GM23248 (cell line): ENCODE results near the gene CHD3. TPM values are rescaled to one million over a fixed set of nuclear protein-coding genes. Genes with fewer than 3 reads are reported as not detected.
A peak's percentile ranks its signal among the peaks of the same experiment; 100 is the strongest.

Experiments
- DNase-seq: peaks from one replicate; pipeline ENCODE4 v3.0.0-alpha.2; 2015
- H2AFZ ChIP-seq: fragments of 200-600 bp; sonication (generic); 2 replicates; pipeline ENCODE4 v1.6.1; 2016; ENCODE audit warnings: antibody characterized with exemption
- H3F3A ChIP-seq: fragments of 200-600 bp; sonication (generic); 2 replicates; pipeline ENCODE4 v1.6.1; 2016; ENCODE audit warnings: mild to moderate bottlenecking, antibody characterized with exemption, mixed run types; ENCODE audit not compliant: insufficient read depth
- H3K27ac ChIP-seq: fragments of 200-600 bp; sonication (generic); 2 replicates; pipeline ENCODE4 v1.5.1; 2016; ENCODE audit warnings: mild to moderate bottlenecking
- H3K27me3 ChIP-seq: fragments of 200-600 bp; sonication (generic); replicated peaks from 2 replicates; pipeline ENCODE4 v1.6.1; 2016; ENCODE audit warnings: mild to moderate bottlenecking; ENCODE audit not compliant: insufficient read depth
- H3K36me3 ChIP-seq: fragments of 200-600 bp; sonication (generic); 2 replicates; pipeline ENCODE4 v1.6.1; 2016; ENCODE audit warnings: low read depth, mild to moderate bottlenecking
- H3K4me1 ChIP-seq: fragments of 200-600 bp; sonication (generic); 2 replicates; pipeline ENCODE4 v1.6.1; 2016; ENCODE audit warnings: mild to moderate bottlenecking; ENCODE audit not compliant: insufficient read depth
- H3K4me2 ChIP-seq: fragments of 200-600 bp; sonication (generic); one replicate; pipeline ENCODE4 v1.6.1; 2016; ENCODE audit warnings: mild to moderate bottlenecking; ENCODE audit not compliant: unreplicated experiment
- H3K4me3 ChIP-seq: fragments of 200-600 bp; sonication (generic); 2 replicates; pipeline ENCODE4 v1.5.1; 2016; ENCODE audit warnings: mild to moderate bottlenecking
- H3K79me2 ChIP-seq: fragments of 200-600 bp; sonication (generic); 2 replicates; pipeline ENCODE4 v1.6.1; 2016; ENCODE audit warnings: mild to moderate bottlenecking; ENCODE audit not compliant: insufficient read depth
- H3K9ac ChIP-seq: fragments of 200-600 bp; sonication (generic); 2 replicates; pipeline ENCODE4 v1.6.1; 2016; ENCODE audit warnings: mild to moderate bottlenecking
- H3K9me2 ChIP-seq: fragments of 200-600 bp; sonication (generic); 2 replicates; pipeline ENCODE4 v1.6.1; 2016; ENCODE audit warnings: mixed run types, mild to moderate bottlenecking, moderate library complexity; ENCODE audit not compliant: insufficient read depth
- H3K9me3 ChIP-seq: fragments of 200-600 bp; sonication (generic); one replicate; pipeline ENCODE4 v1.6.1; 2017; ENCODE audit warnings: low read depth
- H4K20me1 ChIP-seq: fragments of 200-600 bp; sonication (generic); 2 replicates; pipeline ENCODE4 v1.6.0; 2016; ENCODE audit not compliant: insufficient read depth
- EZH2 ChIP-seq: fragments of 200-600 bp; sonication (generic); IDR thresholded peaks from 2 replicates; pipeline ENCODE4 v1.6.1; 2018; ENCODE audit warnings: antibody characterized with exemption, mild to moderate bottlenecking; ENCODE audit not compliant: insufficient read depth, poor library complexity, severe bottlenecking
- EZH2phosphoT487 ChIP-seq: fragments of 200-600 bp; sonication (generic); IDR thresholded peaks from 2 replicates; pipeline ENCODE4 v1.6.1; 2018; ENCODE audit warnings: antibody characterized with exemption, moderate library complexity, mild to moderate bottlenecking, low read depth; ENCODE audit not compliant: insufficient read depth
- whole genome bisulfite sequencing, 2 experiments: methylation state at CpG; one replicate each; pipeline ENCODE4 v1.1.6; 2015 to 2017; ENCODE audit warnings: low lambda C conversion rate in 2 of 2, low coverage in 1 of 2; ENCODE audit errors: missing lambda C conversion rate in 2 of 2; 5-methylcytosine and 5-hydroxymethylcytosine counted together
- in situ Hi-C: fragments of 300-500 bp; cut with MboI; formaldehyde crosslinking; loops from 2 replicates; pipeline ENCODE4 v1.15.0; 2020
- polyA plus RNA-seq: library from polyadenylated mRNA; unstranded; fragments of >200 nt; fragmentation: Nextera tagmentation; extraction: Ambion mirVana; gene quantifications from 2 replicates; pipeline ENCODE4 v1.2.1, GENCODE V29; 2016
- small RNA-seq: library from RNA; depleted of rRNA; stranded (forward); fragments of <200 nt; gene quantifications from one replicate; pipeline ENCODE3, GENCODE V24; 2014; ENCODE audit warnings: low read depth, low replicate concordance
- total RNA-seq: library from RNA; depleted of rRNA; stranded (reverse); fragments of >200 nt; shearing (Covaris generic); gene quantifications from 2 replicates; pipeline ENCODE4 v1.2.3, GENCODE V29; 2014; rRNA removed

The CHD3 gene
- total and polyA plus RNA-seq, 2 experiments from 2014 or later = 16.0 to 73.6 TPM

DNA sequence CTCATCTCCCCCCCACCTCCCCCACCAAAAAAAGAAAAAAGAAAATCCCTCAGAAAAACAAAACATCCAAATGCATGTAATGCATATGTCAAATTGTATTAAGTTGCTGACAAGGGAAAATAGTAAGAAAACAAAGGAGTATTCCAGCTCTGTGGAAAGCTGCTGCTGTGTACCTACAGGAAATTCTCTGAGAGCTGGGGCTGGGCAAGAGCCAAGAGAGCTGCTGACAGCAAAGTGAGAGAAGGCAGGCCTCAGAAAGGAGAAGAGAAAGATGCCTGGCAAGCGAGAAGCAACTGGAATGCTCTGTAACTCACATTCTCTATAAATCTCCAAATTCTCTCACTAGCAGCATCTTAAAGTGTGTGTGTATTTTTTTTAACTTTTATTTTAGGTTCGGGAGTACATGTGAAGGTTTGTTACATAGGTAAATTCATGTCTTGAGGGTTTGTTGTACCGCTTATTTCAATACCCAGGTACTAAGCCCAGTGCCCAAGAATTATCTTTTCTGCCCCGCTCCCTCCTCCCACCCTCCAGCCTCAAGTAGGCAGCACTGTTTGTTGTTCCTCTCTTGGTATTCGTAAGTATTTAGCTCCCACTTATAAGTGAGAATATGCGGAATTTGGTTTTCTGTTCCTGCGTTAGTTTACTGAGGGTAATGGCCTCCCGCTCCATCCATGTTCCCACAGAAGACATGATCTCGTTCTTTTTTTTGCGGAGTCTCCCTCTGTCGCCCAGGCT lies 67.8 kb downstream of the CHD3 start:
- no peaks in the 10 kb centered on the region for H3K27me3 ChIP-seq
- no peak overlapping the region for H3K27ac ChIP-seq
- H3K9ac ChIP-seq = no peak overlapping the region
- in situ Hi-C loops = no loop called here
- no peaks in the 10 kb centered on the region for H3K9me3 ChIP-seq
- H3F3A ChIP-seq = no peaks in the 10 kb centered on the region
- H3K4me1 ChIP-seq = no peaks in the 10 kb centered on the region
- H3K4me3 ChIP-seq = no peak overlapping the region
- 76 to 77% methylated on average over 11 of the region's 11 CpGs for WGBS, 2 experiments
- no peaks in the 10 kb centered on the region for H3K9me2 ChIP-seq
- H3K4me2 ChIP-seq = no peak overlapping the region
- no peaks in the 10 kb centered on the region for H3K79me2 ChIP-seq
- no peaks in the 10 kb centered on the region for H4K20me1 ChIP-seq
- DNase-seq = no peak
- no peaks in the 10 kb centered on the region for H3K36me3 ChIP-seq
- H2AFZ ChIP-seq = no peak overlapping the region
- TF ChIP-seq EZH2 = no peak
- TF ChIP-seq EZH2phosphoT487 = no peak

DNA sequence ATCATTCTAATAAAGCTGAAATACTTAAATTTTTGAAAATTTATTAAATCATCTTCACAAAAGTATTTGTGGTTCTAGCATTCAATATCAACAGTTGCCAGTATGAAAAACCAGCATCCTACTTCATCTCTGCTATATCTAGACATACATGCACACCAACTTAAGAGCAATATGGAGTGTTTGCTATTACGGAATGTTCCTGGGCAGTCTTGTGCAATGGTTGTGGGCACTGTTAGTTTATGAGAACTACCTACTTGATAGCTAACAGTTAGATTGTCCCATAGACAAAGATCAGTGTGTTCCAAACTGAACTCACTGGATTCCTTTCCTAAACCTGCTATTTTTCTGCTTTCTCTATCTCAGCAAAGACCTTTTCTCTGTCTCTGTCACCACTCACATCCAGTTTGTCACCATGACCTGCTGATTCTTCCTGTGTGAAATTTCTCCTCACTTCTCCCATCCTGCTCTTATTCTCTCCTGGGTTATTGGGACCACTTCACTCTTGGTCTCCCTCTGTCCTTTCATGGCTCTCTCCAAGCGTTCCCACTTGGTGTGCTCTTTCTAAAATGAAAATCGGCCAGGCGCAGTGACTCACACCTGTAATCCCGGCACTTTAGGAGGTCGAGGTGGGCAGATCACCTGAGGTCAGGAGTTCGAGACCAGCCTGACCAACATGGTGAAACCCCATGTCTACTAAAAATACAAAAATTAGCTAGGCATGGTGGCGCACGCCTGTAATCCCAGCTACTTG lies 71.1 kb downstream of the CHD3 start:
- Histone ChIP-seq H3K79me2 (no peaks in the 10 kb centered on the region), H3K27ac (no peak overlapping the region), H4K20me1 (no peaks in the 10 kb centered on the region), H3K36me3 (no peaks in the 10 kb centered on the region), H3K9me2 (no peaks in the 10 kb centered on the region), H3K27me3 (no peaks in the 10 kb centered on the region), H3K4me3 (no peak overlapping the region), H3F3A (no peaks in the 10 kb centered on the region), H3K9me3 (no peaks in the 10 kb centered on the region), H3K4me2 (no peak overlapping the region), H3K4me1 (no peaks in the 10 kb centered on the region), H3K9ac (no peak overlapping the region), H2AFZ (no peak overlapping the region)
- in situ Hi-C loops = no loop called here
- TF ChIP-seq EZH2phosphoT487 (no peak), EZH2 (no peak)
- peak; percentile 2 for DNase-seq
- 88 to 91% methylated on average over 9 of the region's 9 CpGs for WGBS, 2 experiments

DNA sequence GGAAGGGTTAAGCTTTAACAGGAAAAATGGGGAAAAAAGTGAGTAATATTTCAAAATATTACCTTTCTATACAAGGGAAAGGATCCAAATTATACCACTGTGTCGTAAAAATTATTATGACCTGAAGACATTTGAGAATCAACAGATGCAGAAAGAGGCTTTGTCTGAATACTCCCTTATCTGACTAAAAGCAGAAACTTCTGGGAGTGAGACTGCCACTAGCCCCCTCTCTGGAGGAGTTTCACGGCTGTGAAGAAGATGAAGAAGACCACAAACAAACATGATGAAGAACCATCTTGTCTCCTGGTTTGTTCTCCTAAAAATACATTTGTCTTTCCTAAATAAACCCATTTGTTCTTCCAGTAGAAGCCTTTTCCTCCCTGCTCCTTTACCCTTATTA lies 72.8 kb downstream of the CHD3 start:
- no peak overlapping the region for H3K27ac ChIP-seq
- H3K27me3 ChIP-seq = no peaks in the 10 kb centered on the region
- in situ Hi-C loops = no loop called here
- H2AFZ ChIP-seq = no peak overlapping the region
- H3K4me2 ChIP-seq = no peak overlapping the region
- no peaks in the 10 kb centered on the region for H4K20me1 ChIP-seq
- no peak overlapping the region for H3K4me3 ChIP-seq
- DNase-seq = no peak
- no peaks in the 10 kb centered on the region for H3K36me3 ChIP-seq
- no peaks in the 10 kb centered on the region for H3K4me1 ChIP-seq
- H3K79me2 ChIP-seq = no peaks in the 10 kb centered on the region
- H3K9me2 ChIP-seq = no peaks in the 10 kb centered on the region
- no peaks in the 10 kb centered on the region for H3F3A ChIP-seq
- WGBS, 2 experiments = 20 to 23% methylated on average over 2 of the region's 2 CpGs
- no peaks in the 10 kb centered on the region for H3K9me3 ChIP-seq
- no peak overlapping the region for H3K9ac ChIP-seq
- no peak for TF ChIP-seq EZH2phosphoT487

Small RNA genes lying within 50 kb of the gene (small RNA-seq; reads per million reads assigned to genes)
- gene SCARNA21 = 6.4 reads per million, percentile 82 among the genes with 10 or more reads in this experiment

Other genes starting within 250 kb of the CHD3 start
- not detected in 2 replicates for gene ATP1B2, start 237.9 kb upstream of the CHD3 start, total RNA-seq
- gene ATP1B2, start 237.9 kb upstream of the CHD3 start, polyA plus RNA-seq = 0.24 TPM in 1 of 2 replicates, not detected in the other
- gene TP53, start 201.3 kb upstream of the CHD3 start, total RNA-seq = 26.2 and 42.7 TPM in 2 replicates
- gene TP53, start 201.3 kb upstream of the CHD3 start, polyA plus RNA-seq = 29.8 and 30.8 TPM in 2 replicates
- 1.6 and 5.9 TPM in 2 replicates for gene WRAP53, start 200.3 kb upstream of the CHD3 start, total RNA-seq
- 11.8 and 13.1 TPM in 2 replicates for gene WRAP53, start 200.3 kb upstream of the CHD3 start, polyA plus RNA-seq
- gene EFNB3, start 183.6 kb upstream of the CHD3 start, total RNA-seq = 1.8 and 3.0 TPM in 2 replicates
- 0.96 and 0.99 TPM in 2 replicates for gene EFNB3, start 183.6 kb upstream of the CHD3 start, polyA plus RNA-seq
- not detected in 2 replicates for gene DNAH2, start 171.0 kb upstream of the CHD3 start, total RNA-seq
- not detected in 2 replicates for gene DNAH2, start 171.0 kb upstream of the CHD3 start, polyA plus RNA-seq
- 0.76 and 1.3 TPM in 2 replicates for gene KDM6B, start 54.6 kb upstream of the CHD3 start, total RNA-seq
- gene KDM6B, start 54.6 kb upstream of the CHD3 start, polyA plus RNA-seq = 1.6 and 2.3 TPM in 2 replicates
- not detected in 2 replicates for gene TMEM88, start 33.7 kb upstream of the CHD3 start, total RNA-seq
- 0.23 TPM in 1 of 2 replicates, not detected in the other for gene TMEM88, start 33.7 kb upstream of the CHD3 start, polyA plus RNA-seq
- gene NAA38, start 31.2 kb upstream of the CHD3 start, total RNA-seq = 70.4 and 71.5 TPM in 2 replicates
- gene NAA38, start 31.2 kb upstream of the CHD3 start, polyA plus RNA-seq = 185 and 196 TPM in 2 replicates
- gene CYB5D1, start 30.8 kb upstream of the CHD3 start, total RNA-seq = 11.0 and 20.6 TPM in 2 replicates
- gene CYB5D1, start 30.8 kb upstream of the CHD3 start, polyA plus RNA-seq = 8.6 and 9.9 TPM in 2 replicates
- 4.3 and 15.3 TPM in 2 replicates for gene RNF227, start 27.5 kb downstream of the CHD3 start, total RNA-seq
- gene RNF227, start 27.5 kb downstream of the CHD3 start, polyA plus RNA-seq = 3.1 and 4.3 TPM in 2 replicates
- gene KCNAB3, start 41.1 kb downstream of the CHD3 start, total RNA-seq = 0.22 TPM in 1 of 2 replicates, not detected in the other
- gene KCNAB3, start 41.1 kb downstream of the CHD3 start, polyA plus RNA-seq = 0.08 and 0.24 TPM in 2 replicates
- 35.8 and 37.8 TPM in 2 replicates for gene TRAPPC1, start 43.2 kb downstream of the CHD3 start, total RNA-seq
- 321 and 343 TPM in 2 replicates for gene TRAPPC1, start 43.2 kb downstream of the CHD3 start, polyA plus RNA-seq
- 17.9 and 27.2 TPM in 2 replicates for gene CNTROB, start 43.4 kb downstream of the CHD3 start, total RNA-seq
- 19.4 and 21.2 TPM in 2 replicates for gene CNTROB, start 43.4 kb downstream of the CHD3 start, polyA plus RNA-seq
- gene GUCY2D, start 113.8 kb downstream of the CHD3 start, total RNA-seq = 0.22 and 0.89 TPM in 2 replicates
- gene GUCY2D, start 113.8 kb downstream of the CHD3 start, polyA plus RNA-seq = 0.05 TPM in 1 of 2 replicates, not detected in the other
- gene ALOX15B, start 150.3 kb downstream of the CHD3 start, total RNA-seq = not detected in 2 replicates
- not detected in 2 replicates for gene ALOX15B, start 150.3 kb downstream of the CHD3 start, polyA plus RNA-seq
- not detected in 2 replicates for gene ALOX12B, start 198.9 kb downstream of the CHD3 start, total RNA-seq
- gene ALOX12B, start 198.9 kb downstream of the CHD3 start, polyA plus RNA-seq = not detected in 2 replicates
- gene ALOXE3, start 229.7 kb downstream of the CHD3 start, total RNA-seq = under 0.01 TPM in 1 of 2 replicates, not detected in the other
- 0.11 and 0.19 TPM in 2 replicates for gene ALOXE3, start 229.7 kb downstream of the CHD3 start, polyA plus RNA-seq
- not detected in 2 replicates for gene HES7, start 235.3 kb downstream of the CHD3 start, total RNA-seq
- gene HES7, start 235.3 kb downstream of the CHD3 start, polyA plus RNA-seq = not detected in 2 replicates